Stimulated activated CD8-positive, alpha-beta memory T cell treated with anti-CD3 and anti-CD28 coated beads, Interleukin-15, amount 100 ng/mL, for 4 hours (primary cell): ENCODE results near the gene FRMD4A.

Source experiments
- DNase-seq, 2 donors: peaks; one replicate each; pipeline ENCODE4 v3.0.0-alpha.2; 2020; ENCODE audit warnings: low read depth in 2 of 2

FRMD4A gene

DNA sequence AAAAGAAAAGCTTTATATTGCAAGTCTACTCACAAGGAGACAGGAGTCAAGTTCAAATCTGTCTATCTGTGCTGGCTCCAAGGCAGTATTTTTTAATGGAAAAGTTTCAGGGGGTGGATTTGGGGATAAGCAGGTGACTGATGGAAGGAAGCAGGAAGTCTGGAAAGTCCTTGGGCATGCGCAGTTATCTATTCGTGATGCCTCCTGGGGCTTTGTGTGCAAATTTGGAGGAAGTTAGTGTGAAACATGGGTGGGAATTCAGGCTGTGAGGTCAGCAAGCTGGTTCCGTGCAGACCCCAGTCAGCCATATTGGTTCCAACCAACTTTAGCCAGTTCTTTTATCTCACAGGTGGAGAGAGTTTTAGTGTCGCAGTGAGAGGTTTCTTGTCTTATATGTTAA is 140.0 kb downstream of the FRMD4A start:
- DNase-seq = no peak

DNA sequence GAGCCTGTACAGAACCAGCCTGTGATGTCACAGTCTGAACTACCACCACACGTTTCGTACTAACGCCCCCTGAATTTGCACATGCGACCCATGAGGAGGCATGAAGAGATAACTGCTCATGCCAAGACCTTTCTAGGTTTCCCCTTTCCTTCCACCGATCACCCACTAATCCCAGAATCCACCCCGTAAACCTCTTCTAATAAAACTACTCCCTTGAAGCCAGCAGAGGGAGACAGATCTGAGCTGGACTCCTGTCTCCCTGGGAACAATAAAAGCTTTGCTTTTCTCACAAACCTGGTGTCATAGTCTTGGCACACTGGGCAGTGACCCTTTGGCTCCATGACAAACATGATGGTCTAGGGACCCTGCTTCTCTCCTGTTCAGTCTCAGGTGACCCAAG is 144.5 kb downstream of the FRMD4A start:
- DNase-seq = no peak

- no peak for DNase-seq
These were observed 145.2 kb downstream of the FRMD4A start for GRCh38 chr10:14185316-14186045.

DNA sequence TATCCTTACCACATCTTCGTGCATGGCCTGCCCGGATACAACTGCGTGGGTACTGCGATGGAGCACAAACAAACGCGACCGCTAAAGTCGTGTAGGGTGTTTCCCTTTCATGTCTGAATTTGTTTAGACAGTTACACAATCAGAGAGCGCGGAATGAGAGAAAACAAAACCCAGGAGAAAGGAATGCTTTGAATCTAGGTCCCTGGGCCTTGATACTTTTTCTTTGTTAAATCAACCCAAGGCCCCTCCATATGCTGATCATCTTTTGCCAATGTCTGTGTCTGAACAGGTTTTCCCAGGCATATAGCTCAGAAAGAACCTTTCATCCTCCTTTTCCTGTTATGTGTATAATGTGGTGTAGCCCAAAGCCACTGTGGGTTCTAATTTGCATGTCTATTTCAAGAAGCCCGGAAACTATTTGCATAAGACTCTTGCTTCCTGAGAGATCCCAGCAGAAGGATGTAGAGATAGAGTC is 145.8 kb downstream of the FRMD4A start:
- DNase-seq = no peak

DNA sequence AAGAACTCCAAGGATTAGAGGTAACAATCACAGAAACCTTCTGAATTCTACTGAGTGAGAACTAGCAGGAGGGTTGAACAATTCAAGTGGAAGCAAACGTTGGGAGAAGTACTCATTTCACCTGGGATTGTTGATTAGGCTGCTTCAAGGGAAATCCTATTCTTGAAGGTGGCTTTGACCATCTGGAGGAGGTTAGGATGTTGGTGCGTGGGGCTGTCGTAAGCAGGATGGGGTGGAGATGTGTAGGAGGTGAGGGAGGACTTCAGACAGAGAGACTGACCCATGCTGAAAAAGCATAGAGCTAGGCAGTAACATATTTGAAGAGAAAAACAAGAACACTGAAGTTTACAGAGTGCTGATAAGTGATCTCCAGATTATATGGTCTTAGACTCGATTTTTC is 147.9 kb downstream of the FRMD4A start:
- no peak for DNase-seq

DNA sequence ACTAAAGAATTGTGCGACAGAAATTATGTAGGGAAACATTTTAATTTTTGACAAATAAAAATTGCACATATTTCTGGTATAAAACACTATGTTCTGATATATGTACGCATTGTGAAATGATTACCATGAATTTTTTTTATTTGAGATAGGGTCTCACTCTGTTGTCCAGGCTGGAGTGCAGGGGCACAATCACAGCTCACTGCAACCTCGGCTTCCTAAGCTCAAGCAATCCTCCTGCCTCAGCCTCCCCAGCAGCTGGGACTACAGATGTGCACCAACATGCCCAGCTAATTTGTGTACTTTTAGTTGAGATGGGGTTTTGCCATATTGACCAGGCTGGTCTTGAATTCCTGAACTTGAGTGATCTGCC is 149.2 kb downstream of the FRMD4A start:
- no peak for DNase-seq

DNA sequence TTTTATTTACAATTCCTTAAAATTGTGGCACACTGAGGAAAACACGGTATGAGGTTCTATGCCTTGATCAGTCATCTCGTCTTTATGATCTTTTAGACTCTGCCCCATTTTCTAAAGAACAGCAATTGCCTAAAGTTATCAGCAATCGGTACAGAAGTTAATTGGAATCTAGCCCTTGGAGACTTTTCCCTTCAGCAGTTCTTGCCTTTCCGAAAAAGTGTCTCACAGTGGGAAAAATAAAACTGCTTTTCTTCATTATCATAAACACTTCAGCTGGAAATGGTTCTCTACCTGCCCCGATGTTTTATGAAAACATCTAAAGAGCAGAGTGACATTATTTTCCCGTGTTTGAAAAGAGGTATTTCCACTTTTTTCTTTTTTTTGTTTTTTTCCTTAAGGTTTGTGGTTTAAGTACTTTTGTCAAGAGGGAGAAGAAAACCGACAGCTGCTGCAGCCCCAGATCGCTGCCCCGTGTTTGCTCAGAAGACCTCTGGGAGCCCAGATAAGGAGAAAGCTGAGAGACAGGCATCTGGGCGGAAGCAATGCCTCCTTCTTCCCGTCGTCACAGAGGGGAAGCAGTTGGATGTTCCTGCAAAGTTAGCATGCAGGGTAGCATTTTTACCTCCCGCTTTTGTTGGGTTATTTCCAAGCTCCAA is 149.7 kb downstream of the FRMD4A start:
- no peak for DNase-seq

- DNase-seq = no peak
These were observed 151.5 kb downstream of the FRMD4A start for GRCh38 chr10:14179251-14179650.

- no peak for DNase-seq
These were observed 156.8 kb downstream of the FRMD4A start for GRCh38 chr10:14173706-14174594.

DNA sequence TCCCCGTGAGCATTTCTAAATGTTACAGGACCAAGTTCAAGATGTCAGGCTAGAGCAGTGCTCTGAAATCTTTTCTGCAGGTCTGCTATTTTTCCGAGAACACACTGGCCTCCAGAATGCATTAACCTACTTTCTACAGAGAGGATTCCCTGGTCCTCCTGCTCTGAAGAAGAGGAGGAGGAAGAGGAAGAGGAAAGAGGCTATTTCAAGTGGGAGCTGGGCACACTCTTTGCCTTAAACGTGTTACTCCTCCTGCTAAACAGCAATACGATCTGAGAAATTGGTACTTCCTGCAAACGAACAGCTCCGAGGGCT is 157.4 kb downstream of the FRMD4A start:
- no peak for DNase-seq

DNA sequence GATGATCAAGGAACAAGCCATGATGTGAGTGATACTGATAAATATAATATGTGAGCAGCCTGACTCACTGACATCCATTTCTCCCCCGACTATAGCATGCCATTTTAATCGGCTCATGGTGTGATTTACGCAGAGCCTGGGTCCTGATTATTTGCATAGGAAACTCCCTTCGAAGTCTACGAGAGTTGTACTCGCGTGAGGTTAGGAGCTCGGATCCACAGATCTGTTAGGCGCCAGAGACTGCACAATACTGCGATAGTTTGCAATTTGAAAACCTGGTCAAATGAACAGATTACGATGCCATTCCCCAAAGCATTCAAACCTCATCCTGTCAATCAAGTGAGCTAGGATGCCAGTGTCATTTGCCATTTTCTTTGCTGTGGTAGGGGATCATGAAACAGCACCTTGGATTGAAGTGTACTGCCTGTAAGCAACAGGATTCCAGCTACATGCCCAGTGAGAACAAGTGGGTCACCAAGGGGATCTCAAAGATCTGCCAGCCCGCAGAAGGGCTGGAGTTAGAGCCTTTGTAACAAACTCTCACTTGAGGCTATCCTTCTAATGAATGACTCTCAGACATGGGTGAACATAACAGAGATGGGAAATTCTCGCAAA is 158.3 kb downstream of the FRMD4A start:
- DNase-seq = no peak

DNA sequence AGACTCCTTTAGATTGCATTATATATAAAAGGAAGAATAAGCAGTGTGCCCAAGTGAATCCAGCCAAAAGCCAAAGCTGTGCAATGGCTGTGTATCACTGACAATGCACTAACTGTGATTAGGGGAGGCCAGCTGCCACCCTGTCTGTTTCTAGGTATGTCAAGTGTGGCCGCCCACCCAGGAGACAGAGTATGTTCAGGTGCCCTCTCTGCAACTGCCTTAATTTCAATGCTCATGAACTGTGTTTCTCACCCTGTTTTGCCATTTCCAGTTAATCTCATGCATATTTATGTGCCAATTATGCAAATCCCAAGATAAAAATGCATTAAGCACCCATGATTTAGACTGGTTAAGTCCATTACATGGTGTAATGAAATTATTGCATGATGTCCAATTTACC is 159.4 kb downstream of the FRMD4A start:
- DNase-seq = no peak

- no peak for DNase-seq
These were observed 167.2 kb downstream of the FRMD4A start for GRCh38 chr10:14163377-14164086.

- DNase-seq = no peak
These were observed 167.9 kb downstream of the FRMD4A start for GRCh38 chr10:14162629-14163344.

GRCh38 chr10:14162061-14162460 is 168.7 kb downstream of the FRMD4A start:
- DNase-seq = no peak

DNA sequence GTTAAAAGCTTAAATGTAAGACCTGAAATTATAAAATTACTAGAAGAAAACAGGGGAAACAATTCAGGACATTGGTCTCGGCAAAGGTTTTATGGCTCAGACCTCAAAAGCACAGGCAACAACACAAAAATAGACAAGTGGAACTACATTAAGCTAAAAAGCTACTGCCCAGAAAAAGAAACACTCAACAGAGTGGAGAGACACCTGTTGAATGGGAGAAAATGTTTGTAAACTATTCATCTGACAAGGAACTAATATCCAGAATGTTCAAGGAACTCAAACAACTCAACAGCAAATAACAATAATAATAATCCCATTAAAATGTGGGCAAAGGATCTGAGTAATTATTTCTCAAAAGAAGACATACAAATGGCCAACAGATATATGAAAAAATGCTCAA is 170.4 kb downstream of the FRMD4A start:
- no peak for DNase-seq

DNA sequence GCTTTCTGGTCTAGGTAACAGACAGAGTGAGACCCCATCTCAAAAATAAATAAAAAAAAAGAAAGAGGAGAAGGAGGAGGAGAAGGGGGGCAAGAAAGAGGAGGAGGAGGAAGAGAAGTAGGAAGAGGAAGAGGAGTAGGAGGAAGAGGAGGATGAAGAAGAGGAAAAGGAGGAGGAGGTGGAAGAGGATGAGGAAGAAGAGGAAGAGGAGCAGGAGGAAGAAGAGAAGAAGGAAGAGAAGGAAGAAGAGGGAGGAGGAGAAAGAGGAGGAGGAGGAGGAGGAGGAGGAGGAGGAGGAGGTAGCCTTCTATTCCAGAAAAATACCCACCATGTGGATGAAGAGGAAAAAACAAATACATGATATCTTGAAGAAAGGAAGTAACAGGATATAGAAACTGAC is 172.1 kb downstream of the FRMD4A start:
- no peak for DNase-seq

DNA sequence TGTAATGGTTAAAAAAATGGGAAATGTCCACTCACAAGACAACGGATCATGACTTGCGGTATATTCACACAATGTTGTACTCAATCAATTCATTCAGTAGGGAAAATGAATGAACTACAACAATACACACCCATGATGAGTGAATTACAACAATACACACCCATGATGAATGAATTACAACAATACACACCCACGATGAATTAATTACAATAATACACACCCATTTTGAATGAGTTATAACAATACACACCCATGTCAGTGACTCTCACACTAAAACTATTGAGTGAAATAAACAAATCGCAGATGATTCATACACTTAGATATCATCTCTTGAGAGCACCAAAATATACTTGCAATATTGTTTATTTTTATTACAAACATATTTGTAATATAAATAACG is 174.6 kb downstream of the FRMD4A start:
- no peak for DNase-seq

DNA sequence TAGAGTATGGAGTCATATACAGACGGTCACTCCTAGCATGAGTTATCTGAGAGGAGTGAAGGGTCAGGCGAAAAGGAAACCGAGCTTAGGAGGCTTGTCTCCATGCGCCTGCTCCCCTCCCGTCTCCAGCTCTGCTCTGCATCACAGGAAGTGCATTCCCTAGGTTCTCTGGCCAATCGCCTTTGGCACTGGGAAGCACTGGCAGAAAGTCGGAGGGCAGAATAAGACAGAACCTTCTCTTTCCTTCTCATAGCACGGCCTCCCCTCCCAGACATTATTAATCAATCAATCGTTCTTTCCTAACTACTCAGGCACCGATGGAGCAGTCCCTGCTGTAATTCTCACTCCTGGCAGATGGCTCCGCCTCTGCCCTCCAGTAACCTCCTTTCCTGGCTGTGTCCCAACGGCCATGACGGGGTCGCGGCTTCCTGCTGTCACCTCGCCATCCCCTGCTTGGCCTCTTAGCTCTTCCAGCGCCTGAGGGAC is 177.1 kb downstream of the FRMD4A start:
- DNase-seq = no peak

DNA sequence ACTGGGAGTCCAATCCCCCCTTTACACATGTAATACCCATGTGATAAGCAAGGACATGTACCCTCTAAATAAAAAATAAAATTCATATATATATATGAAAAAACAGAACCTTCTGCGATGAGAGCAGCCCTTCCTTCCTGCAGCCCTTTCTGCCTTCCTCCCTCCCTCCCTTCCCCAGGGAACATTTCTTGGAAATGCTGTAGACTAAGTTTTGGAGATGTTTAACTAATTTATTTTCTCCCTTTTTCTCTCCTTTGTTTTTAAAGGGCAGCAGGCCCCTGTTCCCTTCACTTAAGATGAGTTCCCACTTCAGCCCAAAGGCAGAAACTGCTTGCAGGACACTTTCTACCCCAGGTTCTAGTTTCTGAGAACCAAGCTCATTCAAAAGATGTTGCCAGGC is 179.2 kb downstream of the FRMD4A start:
- no peak for DNase-seq

DNA sequence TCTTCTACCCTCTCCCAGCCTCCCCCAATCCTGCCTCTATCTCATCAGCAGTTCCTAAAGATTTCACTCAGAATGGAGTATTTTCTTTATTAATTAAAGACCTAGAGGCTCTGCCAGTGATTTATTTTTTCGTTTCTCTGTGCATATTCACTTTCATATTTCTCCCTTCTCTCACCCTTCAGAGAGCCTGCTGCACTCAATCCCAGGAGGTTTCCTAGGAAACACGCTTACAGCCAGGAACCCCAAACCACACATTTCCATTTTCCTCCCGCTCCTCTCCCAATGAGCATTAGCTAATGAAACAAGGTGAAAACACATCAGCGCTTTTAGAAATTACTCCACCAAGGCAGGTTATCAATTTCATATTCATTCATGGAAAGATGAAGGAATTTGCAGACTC is 180.2 kb downstream of the FRMD4A start:
- DNase-seq = no peak
